Ascending aorta (tissue), 2 donors: ENCODE data around the gene PACRG. TPM values are rescaled to one million over a fixed set of nuclear protein-coding genes. Genes with fewer than 3 reads are reported as not detected.

Source experiments
- DNase-seq, 2 donors: peaks; one replicate each; pipeline ENCODE4 v3.0.0-alpha.2; 2019; ENCODE audit warnings: low spot score in 2 of 2
- H3K27ac ChIP-seq, 2 donors: fragments of 200-600 bp; sonication (generic); one replicate each; pipeline ENCODE4 v1.5.1; 2016 to 2017; ENCODE audit warnings: mild to moderate bottlenecking in 1 of 2
- H3K27me3 ChIP-seq: fragments of 200-600 bp; sonication (generic); one replicate; pipeline ENCODE4 v1.5.1; 2017
- H3K36me3 ChIP-seq, 2 donors: fragments of 200-600 bp; sonication (generic); one replicate each; pipeline ENCODE4 v1.5.1; 2016
- H3K4me1 ChIP-seq, 2 donors: fragments of 200-600 bp; sonication (generic); one replicate each; pipeline ENCODE4 v1.5.1; 2016 to 2017; ENCODE audit warnings: mild to moderate bottlenecking in 1 of 2
- H3K4me3 ChIP-seq, 2 donors: fragments of 200-600 bp; sonication (generic); one replicate each; pipeline ENCODE4 v1.5.1; 2016 to 2017; ENCODE audit warnings: mild to moderate bottlenecking in 1 of 2
- H3K9me3 ChIP-seq, 2 donors: fragments of 200-600 bp; sonication (generic); one replicate each; pipeline ENCODE4 v1.5.1; 2016
- intact Hi-C: fragments of 100-400 bp; cut with DNase I; formaldehyde crosslinking; loops from one replicate; pipeline ENCODE4 v1.15.1; 2023
- total RNA-seq: library from RNA; depleted of rRNA; stranded (reverse); fragments of >200 nt; gene quantifications from one replicate; pipeline ENCODE4 v1.1.0, GENCODE V29; 2016
- TF ChIP-seq, protein P1 (sequence below), 3 experiments: fragments of 200-600 bp in 2 of 3; fragments of 450-650 bp in 1 of 3; sonication (generic) in 2 of 3; IDR thresholded peaks; one replicate each; pipeline ENCODE4 v1.5.1; 2016 to 2019; ENCODE audit warnings: antibody characterized with exemption in 3 of 3, mild to moderate bottlenecking in 1 of 3, moderate library complexity in 1 of 3

The PACRG gene
- total RNA-seq, 1 donor from 2014 or later, result not detected

DNA sequence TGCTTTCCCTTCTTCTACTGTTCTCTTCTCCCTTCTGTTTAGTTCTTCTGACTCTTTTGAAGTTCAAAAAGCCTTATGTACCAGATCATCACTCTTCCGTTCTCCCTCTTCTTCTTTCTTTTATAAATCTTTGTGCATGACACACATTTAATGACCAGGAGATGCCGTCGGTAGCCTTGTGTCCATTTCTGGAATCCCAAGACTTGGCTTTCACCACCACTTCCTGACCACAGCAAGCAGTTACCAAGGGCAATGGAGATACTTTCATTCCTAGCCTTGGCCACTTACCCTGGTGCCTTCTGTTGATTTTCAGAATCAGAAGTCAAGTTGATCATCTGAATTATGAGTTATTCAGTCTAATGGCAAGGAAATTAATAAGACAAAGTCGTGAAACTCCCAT is 418.3 kb downstream of the PACRG start:
- H3K27me3 ChIP-seq, result no peaks in the 10 kb centered on the region
- no peak for DNase-seq
- no peak overlapping the region for H3K4me3 ChIP-seq
- no peaks in the 10 kb centered on the region for H3K9me3 ChIP-seq
- no peaks in the 10 kb centered on the region for H3K36me3 ChIP-seq
- H3K4me1 ChIP-seq, result no peaks in the 10 kb centered on the region
- intact Hi-C loops, result no loop called here
- no peak overlapping the region for H3K27ac ChIP-seq
- TF ChIP-seq, protein P1, sequence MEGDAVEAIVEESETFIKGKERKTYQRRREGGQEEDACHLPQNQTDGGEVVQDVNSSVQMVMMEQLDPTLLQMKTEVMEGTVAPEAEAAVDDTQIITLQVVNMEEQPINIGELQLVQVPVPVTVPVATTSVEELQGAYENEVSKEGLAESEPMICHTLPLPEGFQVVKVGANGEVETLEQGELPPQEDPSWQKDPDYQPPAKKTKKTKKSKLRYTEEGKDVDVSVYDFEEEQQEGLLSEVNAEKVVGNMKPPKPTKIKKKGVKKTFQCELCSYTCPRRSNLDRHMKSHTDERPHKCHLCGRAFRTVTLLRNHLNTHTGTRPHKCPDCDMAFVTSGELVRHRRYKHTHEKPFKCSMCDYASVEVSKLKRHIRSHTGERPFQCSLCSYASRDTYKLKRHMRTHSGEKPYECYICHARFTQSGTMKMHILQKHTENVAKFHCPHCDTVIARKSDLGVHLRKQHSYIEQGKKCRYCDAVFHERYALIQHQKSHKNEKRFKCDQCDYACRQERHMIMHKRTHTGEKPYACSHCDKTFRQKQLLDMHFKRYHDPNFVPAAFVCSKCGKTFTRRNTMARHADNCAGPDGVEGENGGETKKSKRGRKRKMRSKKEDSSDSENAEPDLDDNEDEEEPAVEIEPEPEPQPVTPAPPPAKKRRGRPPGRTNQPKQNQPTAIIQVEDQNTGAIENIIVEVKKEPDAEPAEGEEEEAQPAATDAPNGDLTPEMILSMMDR (IDR thresholded peaks at IDR 0.05), result no peak

DNA sequence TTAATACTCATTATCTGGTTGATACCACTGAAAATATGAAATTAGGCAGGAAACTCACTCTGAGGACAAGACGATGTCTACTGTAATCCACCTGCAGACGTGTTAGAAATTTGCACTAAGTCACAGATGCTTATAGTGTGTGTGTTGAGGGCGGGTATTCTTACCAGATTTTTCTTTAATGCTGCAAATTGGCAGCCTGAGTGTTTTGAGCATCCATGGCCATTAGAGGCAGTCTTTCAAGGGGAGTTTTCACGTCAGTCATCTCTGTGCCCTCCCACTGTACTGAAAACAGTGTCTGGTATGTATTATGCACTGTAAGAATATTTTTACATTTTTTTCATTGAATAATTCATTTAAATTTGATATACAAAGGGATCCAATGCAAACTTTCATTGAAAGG is 420.2 kb downstream of the PACRG start:
- TF ChIP-seq, protein P1 (IDR thresholded peaks at IDR 0.05), result no peak
- Histone ChIP-seq H3K4me3 (no peak overlapping the region), H3K36me3 (no peaks in the 10 kb centered on the region), H3K27me3 (no peaks in the 10 kb centered on the region), H3K27ac (no peak overlapping the region), H3K9me3 (no peaks in the 10 kb centered on the region), H3K4me1 (no peaks in the 10 kb centered on the region)
- no peak for DNase-seq
- intact Hi-C loops, result no loop called here

DNA sequence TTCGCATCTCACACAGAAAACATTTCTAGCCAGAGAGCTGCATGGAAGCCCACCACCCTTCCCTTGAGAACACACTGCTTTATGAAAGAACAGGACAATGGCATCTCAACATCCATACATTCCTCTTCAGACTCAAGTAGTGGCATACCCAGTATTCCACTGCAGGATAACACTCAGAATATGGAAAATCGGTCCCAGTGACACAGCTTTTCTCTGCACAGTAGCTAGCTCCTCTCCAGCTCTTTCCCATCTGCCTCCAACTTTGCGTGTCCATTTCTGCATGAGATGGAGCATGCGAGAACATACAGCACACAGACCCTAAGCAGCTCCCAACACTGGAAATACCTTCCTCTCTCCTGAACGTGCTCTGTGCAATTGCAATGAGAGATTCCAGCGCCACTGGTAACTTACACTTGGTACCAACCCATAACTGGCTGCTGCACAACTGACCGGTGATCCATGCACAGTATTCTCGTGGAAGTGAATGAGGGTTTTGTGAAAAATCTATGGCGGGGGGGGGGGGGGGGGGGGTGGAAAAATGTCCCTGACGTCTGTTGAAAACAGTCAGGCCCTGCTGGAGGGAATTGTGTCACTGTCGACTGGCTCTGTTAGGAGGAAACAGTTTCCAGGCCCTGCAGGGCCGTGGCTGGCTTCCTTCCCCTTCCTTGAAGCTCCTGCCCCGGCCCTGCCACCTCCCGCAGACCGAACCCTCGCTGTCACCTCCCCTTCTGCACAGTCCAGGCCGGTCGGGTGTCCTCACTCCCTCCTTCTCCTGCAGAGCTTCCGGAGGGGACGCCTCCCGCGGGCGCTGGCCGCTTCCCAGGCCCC is 420.9 kb downstream of the PACRG start:
- Histone ChIP-seq H3K27me3 (no peaks in the 10 kb centered on the region), H3K4me3 (no peak overlapping the region), H3K36me3 (no peaks in the 10 kb centered on the region), H3K4me1 (no peaks in the 10 kb centered on the region), H3K27ac (no peak overlapping the region), H3K9me3 (no peaks in the 10 kb centered on the region)
- no peak for DNase-seq
- intact Hi-C loops, result no loop called here
- TF ChIP-seq, protein P1 (IDR thresholded peaks at IDR 0.05), result no peak

DNA sequence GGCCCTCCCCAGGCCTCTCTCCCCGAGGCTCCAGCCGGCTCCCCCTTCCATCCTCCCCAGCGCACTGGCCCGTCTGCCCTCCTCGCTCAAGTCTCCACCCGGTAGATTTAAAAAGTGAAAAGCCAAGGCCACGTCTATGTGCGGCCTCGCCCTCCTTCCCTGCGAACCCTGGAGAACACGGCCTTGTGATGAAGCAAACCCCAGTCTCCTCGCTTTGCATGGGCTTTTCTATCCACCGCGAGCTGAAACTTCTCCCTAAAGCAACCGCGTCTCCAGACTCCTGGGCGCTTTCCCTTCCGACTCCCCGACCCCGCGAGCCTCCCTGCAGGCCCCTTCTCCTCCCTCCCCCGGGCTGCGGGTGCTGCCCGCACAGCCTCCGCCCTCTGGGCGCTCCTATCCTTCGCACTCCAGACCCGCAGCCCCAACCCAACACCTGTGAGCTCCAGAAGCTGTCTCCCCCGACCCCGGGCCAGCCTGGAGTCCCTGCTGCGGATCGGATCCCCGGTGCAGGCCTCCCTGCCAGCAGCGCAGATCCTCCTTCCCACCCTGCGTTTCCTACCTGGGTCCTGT is 421.6 kb downstream of the PACRG start:
- TF ChIP-seq, protein P1 (IDR thresholded peaks at IDR 0.05), result no peak
- Histone ChIP-seq H3K4me1 (no peaks in the 10 kb centered on the region), H3K27me3 (no peaks in the 10 kb centered on the region), H3K9me3 (no peaks in the 10 kb centered on the region), H3K27ac (no peak overlapping the region), H3K4me3 (no peak overlapping the region), H3K36me3 (no peaks in the 10 kb centered on the region)
- intact Hi-C loops, result no loop called here
- DNase-seq, result no peak

DNA sequence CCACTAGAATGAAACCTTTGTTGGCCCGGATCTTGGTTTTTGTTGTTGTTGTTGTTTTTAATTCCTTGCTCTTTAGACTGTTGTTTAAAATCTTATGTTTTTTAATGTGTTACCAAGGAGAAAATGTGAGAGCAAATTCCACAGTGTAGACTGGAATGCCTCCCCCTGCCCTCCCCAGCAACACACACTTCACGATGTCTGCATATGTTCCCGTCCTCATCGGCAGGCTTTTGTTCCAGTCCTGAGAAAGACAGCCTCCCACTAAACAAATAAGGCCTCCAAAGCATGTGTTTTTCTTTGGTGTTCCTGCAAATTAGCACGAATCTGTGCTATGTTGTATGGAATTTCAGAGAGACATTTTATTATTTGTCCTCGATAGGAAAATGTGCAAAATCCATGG is 423.4 kb downstream of the PACRG start:
- no peak for DNase-seq
- TF ChIP-seq, protein P1 (IDR thresholded peaks at IDR 0.05), result no peak
- H3K9me3 ChIP-seq, result no peaks in the 10 kb centered on the region
- H3K36me3 ChIP-seq, result no peaks in the 10 kb centered on the region
- intact Hi-C loops, result no loop called here
- H3K4me1 ChIP-seq, result no peaks in the 10 kb centered on the region
- no peaks in the 10 kb centered on the region for H3K27me3 ChIP-seq
- H3K27ac ChIP-seq, result no peak overlapping the region
- no peak overlapping the region for H3K4me3 ChIP-seq
